ENCODE results near the gene EFCAB14. TPM values are rescaled to one million over a fixed set of nuclear protein-coding genes. Genes with fewer than 3 reads are reported as not detected.

EFCAB14 gene
- total RNA-seq, 1 donor from 2014 or later: 53.2 TPM

- no peak for ATAC-seq
- intact Hi-C loops (cut with DNase I): no loop called here
- DNase-seq (ENCODE audit: missing footprints): no peak
These were observed 26.7 kb downstream of the EFCAB14 start for GRCh38 chr1:46691997-46692790.

- intact Hi-C loops (cut with DNase I): no loop called here
These were observed 27.9 kb downstream of the EFCAB14 start for GRCh38 chr1:46690931-46691421.

GRCh38 chr1:46689897-46690296 is 29.0 kb downstream of the EFCAB14 start:
- no peak for ATAC-seq
- intact Hi-C loops (cut with DNase I): no loop called here
- DNase-seq (ENCODE audit: missing footprints): no peak

More at GRCh38 chr1:46690931-46691421, 27.9 kb downstream of the EFCAB14 start:
- DNase-seq (ENCODE audit: missing footprints): no peak
- ATAC-seq: no peak

GRCh38 chr1:46689356-46689755 is 29.6 kb downstream of the EFCAB14 start:
- intact Hi-C loops (cut with DNase I): no loop called here
- no peak for ATAC-seq
- DNase-seq (ENCODE audit: missing footprints): no peak

- no peak for DNase-seq (ENCODE audit: missing footprints)
- ATAC-seq: no peak
- intact Hi-C loops (cut with DNase I): no loop called here
These were observed 30.9 kb downstream of the EFCAB14 start for GRCh38 chr1:46687921-46688509.

- no peak for ATAC-seq
- no peak for DNase-seq (ENCODE audit: missing footprints)
- intact Hi-C loops (cut with DNase I): no loop called here
These were observed 31.7 kb downstream of the EFCAB14 start for GRCh38 chr1:46687093-46687659.

- DNase-seq (ENCODE audit: missing footprints): no peak
- no peak for ATAC-seq
- intact Hi-C loops (cut with DNase I): no loop called here
These were observed 32.7 kb downstream of the EFCAB14 start for GRCh38 chr1:46686255-46686654.

GRCh38 chr1:46684670-46685069 is 34.2 kb downstream of the EFCAB14 start:
- DNase-seq (ENCODE audit: missing footprints) (no peak), ATAC-seq (no peak)
- intact Hi-C loops (cut with DNase I): no loop called here

- no peak for DNase-seq (ENCODE audit: missing footprints)
- ATAC-seq: no peak
- intact Hi-C loops (cut with DNase I): no loop called here
These were observed 36.9 kb downstream of the EFCAB14 start for GRCh38 chr1:46682064-46682463.

- ATAC-seq: no peak
- intact Hi-C loops (cut with DNase I): no loop called here
- no peak for DNase-seq (ENCODE audit: missing footprints)
These were observed 37.4 kb downstream of the EFCAB14 start for GRCh38 chr1:46681333-46682034.

GRCh38 chr1:46679789-46680573 is 38.9 kb downstream of the EFCAB14 start:
- intact Hi-C loops (cut with DNase I): no loop called here
- DNase-seq (ENCODE audit: missing footprints) (no peak), ATAC-seq (no peak)

GRCh38 chr1:46677339-46677738 is 41.6 kb downstream of the EFCAB14 start:
- intact Hi-C loops (cut with DNase I): no loop called here
- ATAC-seq: no peak
- DNase-seq (ENCODE audit: missing footprints): no peak

- intact Hi-C loops (cut with DNase I): no loop called here
- DNase-seq (ENCODE audit: missing footprints) (no peak), ATAC-seq (no peak)
These were observed 42.4 kb downstream of the EFCAB14 start for GRCh38 chr1:46676531-46676930.

- DNase-seq (ENCODE audit: missing footprints) (no peak), ATAC-seq (no peak)
- intact Hi-C loops (cut with DNase I): no loop called here
These were observed 43.2 kb downstream of the EFCAB14 start for GRCh38 chr1:46675549-46676314.

- no peak for ATAC-seq
- no peak for DNase-seq (ENCODE audit: missing footprints)
- intact Hi-C loops (cut with DNase I): no loop called here
These were observed 45.1 kb downstream of the EFCAB14 start for GRCh38 chr1:46673749-46674182.

- ATAC-seq (no peak), DNase-seq (ENCODE audit: missing footprints) (no peak)
- intact Hi-C loops (cut with DNase I): no loop called here
These were observed 46.2 kb downstream of the EFCAB14 start for GRCh38 chr1:46672696-46673095.

GRCh38 chr1:46671554-46671953 is 47.4 kb downstream of the EFCAB14 start, which contains the start of gene TEX38:
TEX38 (plus strand) TSS chr1:46671854; CDS start chr1:46671935, 81 bp downstream.
- no peak for ATAC-seq
- intact Hi-C loops (cut with DNase I): no loop called here
- DNase-seq (ENCODE audit: missing footprints): no peak

GRCh38 chr1:46670134-46670533 is 48.8 kb downstream of the EFCAB14 start:
- DNase-seq (ENCODE audit: missing footprints) (no peak), ATAC-seq (no peak)
- intact Hi-C loops (cut with DNase I): no loop called here
